H9 (cell line): ENCODE measurements around the gene TTC32. TPM values are rescaled to one million over a fixed set of nuclear protein-coding genes. Genes with fewer than 3 reads are reported as not detected.

ENCODE experiments used
- DNase-seq: peaks from one replicate; pipeline ENCODE4 v3.0.0-alpha.2; 2017
- H2AFZ ChIP-seq: one replicate; pipeline ENCODE4 v1.6.1; 2013; ENCODE audit warnings: mild to moderate bottlenecking, low read length, control low read depth, moderate library complexity
- H2AK5ac ChIP-seq: 2 replicates; pipeline ENCODE4 v1.6.1; 2013; ENCODE audit warnings: low read length, control low read depth, mixed read lengths; ENCODE audit not compliant: insufficient read length
- H2BK120ac ChIP-seq: one replicate; pipeline ENCODE4 v1.6.1; 2013; ENCODE audit warnings: low read depth, mild to moderate bottlenecking, low read length, control low read depth, inconsistent platforms; ENCODE audit not compliant: poor library complexity, severe bottlenecking
- H2BK12ac ChIP-seq: 2 replicates; pipeline ENCODE4 v1.6.1; 2013; ENCODE audit warnings: low read length, control low read depth, mixed read lengths, low read depth; ENCODE audit not compliant: insufficient read length
- H2BK15ac ChIP-seq: 2 replicates; pipeline ENCODE4 v1.6.1; 2013; ENCODE audit warnings: low read depth, low read length, control low read depth
- H2BK20ac ChIP-seq: one replicate; pipeline ENCODE4 v1.6.1; 2013; ENCODE audit warnings: low read depth, mild to moderate bottlenecking, low read length, control low read depth, inconsistent platforms; ENCODE audit not compliant: poor library complexity, severe bottlenecking
- H2BK5ac ChIP-seq: 2 replicates; pipeline ENCODE4 v1.6.1; 2013; ENCODE audit warnings: low read length, control low read depth, mixed read lengths; ENCODE audit not compliant: insufficient read length
- H3K14ac ChIP-seq: 2 replicates; pipeline ENCODE4 v1.6.1; 2013; ENCODE audit warnings: low read length, control low read depth; ENCODE audit not compliant: insufficient read depth
- H3K18ac ChIP-seq: 2 replicates; pipeline ENCODE4 v1.6.1; 2013; ENCODE audit warnings: low read depth, mild to moderate bottlenecking, mixed read lengths, low read length, control low read depth; ENCODE audit not compliant: insufficient read length
- H3K23ac ChIP-seq: 2 replicates; pipeline ENCODE4 v1.6.1; 2013; ENCODE audit warnings: low read length, control low read depth, mixed read lengths, low read depth; ENCODE audit not compliant: insufficient read length
- H3K23me2 ChIP-seq: 2 replicates; pipeline ENCODE4 v1.6.1; 2013; ENCODE audit warnings: low read depth, mild to moderate bottlenecking, mixed read lengths, low read length, control low read depth; ENCODE audit not compliant: insufficient read length, poor library complexity, severe bottlenecking
- H3K27ac ChIP-seq: 2 replicates; pipeline ENCODE4 v1.5.1; 2013; ENCODE audit warnings: low read length, control low read depth, mixed read lengths, low read depth; ENCODE audit not compliant: insufficient read length
- H3K27me3 ChIP-seq: 2 replicates; pipeline ENCODE4 v1.6.1; 2013; ENCODE audit warnings: low read length, control low read depth, inconsistent platforms; ENCODE audit not compliant: insufficient read depth
- H3K4ac ChIP-seq: 2 replicates; pipeline ENCODE4 v1.6.1; 2013; ENCODE audit warnings: low read depth, mild to moderate bottlenecking, control low read depth, inconsistent platforms, low read length, moderate library complexity
- H3K4me1 ChIP-seq: 2 replicates; pipeline ENCODE4 v1.6.1; 2013; ENCODE audit warnings: low read length, control low read depth, inconsistent platforms; ENCODE audit not compliant: insufficient read depth
- H3K4me2 ChIP-seq: 2 replicates; pipeline ENCODE4 v1.6.1; 2013; ENCODE audit warnings: low read length, control low read depth, mixed read lengths; ENCODE audit not compliant: insufficient read length, insufficient read depth
- H3K56ac ChIP-seq: 2 replicates; pipeline ENCODE4 v1.6.1; 2013; ENCODE audit warnings: low read depth, mild to moderate bottlenecking, mixed read lengths, low read length, control low read depth; ENCODE audit not compliant: insufficient read length
- H3K79me1 ChIP-seq: 2 replicates; pipeline ENCODE4 v1.6.1; 2013; ENCODE audit warnings: low read depth, mild to moderate bottlenecking, moderate library complexity, low read length, control low read depth, inconsistent platforms; ENCODE audit not compliant: insufficient read depth, poor library complexity, severe bottlenecking
- H3K79me2 ChIP-seq: 2 replicates; pipeline ENCODE4 v1.6.1; 2013; ENCODE audit warnings: low read length, control low read depth, inconsistent platforms; ENCODE audit not compliant: insufficient read depth
- H3K9ac ChIP-seq: 2 replicates; pipeline ENCODE4 v1.6.1; 2013; ENCODE audit warnings: low read length, control low read depth, mixed read lengths; ENCODE audit not compliant: insufficient read length; ENCODE audit errors: extremely low read depth
- H3K9me3 ChIP-seq: one replicate; pipeline ENCODE4 v1.6.1; 2013; ENCODE audit warnings: low read depth, low read length, inconsistent platforms; ENCODE audit not compliant: control insufficient read depth
- H3T11ph ChIP-seq: one replicate; pipeline ENCODE4 v1.6.1; 2013; ENCODE audit warnings: mild to moderate bottlenecking, low read length, control low read depth, inconsistent platforms
- H4K20me1 ChIP-seq: one replicate; pipeline ENCODE4 v1.6.1; 2013; ENCODE audit not compliant: control insufficient read depth, insufficient read length, insufficient read depth
- H4K5ac ChIP-seq: 2 replicates; pipeline ENCODE4 v1.6.1; 2013; ENCODE audit warnings: low read depth, mild to moderate bottlenecking, mixed read lengths, low read length, control low read depth; ENCODE audit not compliant: insufficient read length
- H4K8ac ChIP-seq: replicated peaks from 2 replicates; pipeline ENCODE4 v1.6.1; 2013; ENCODE audit warnings: low read length, control low read depth, mixed read lengths, low read depth; ENCODE audit not compliant: insufficient read length
- H4K91ac ChIP-seq: 2 replicates; pipeline ENCODE4 v1.6.1; 2013; ENCODE audit warnings: low read depth, mild to moderate bottlenecking, moderate library complexity, mixed read lengths, low read length, control low read depth; ENCODE audit not compliant: insufficient read length
- H3K27ac Mint-ChIP-seq, 3 experiments: 2 replicates in 2 of 3; 3 replicates in 1 of 3; pipeline ENCODE4 v1.8.0; 2020 to 2021; ENCODE audit warnings: mixed read lengths in 3 of 3, mild to moderate bottlenecking in 1 of 3, moderate library complexity in 1 of 3
- H3K27me3 Mint-ChIP-seq: 2 replicates; pipeline ENCODE4 v1.8.0; 2021; ENCODE audit warnings: low read depth, mild to moderate bottlenecking, moderate library complexity, mixed read lengths
- H3K36me3 Mint-ChIP-seq, 3 experiments: 2 replicates in 2 of 3; 3 replicates in 1 of 3; pipeline ENCODE4 v1.8.0; 2020 to 2021; ENCODE audit warnings: low read depth in 3 of 3, mixed read lengths in 3 of 3; ENCODE audit not compliant: insufficient read depth in 1 of 3
- H3K4me1 Mint-ChIP-seq, 2 experiments: 2 replicates each; pipeline ENCODE4 v1.8.0; 2020; ENCODE audit warnings: mixed read lengths in 2 of 2
- H3K4me3 Mint-ChIP-seq, 2 experiments: 2 replicates in 1 of 2; 3 replicates in 1 of 2; pipeline ENCODE4 v1.8.0; 2020 to 2021; ENCODE audit warnings: mild to moderate bottlenecking in 2 of 2, mixed read lengths in 2 of 2, moderate library complexity in 1 of 2
- H3K9me3 Mint-ChIP-seq, 2 experiments: 2 replicates in 1 of 2; 3 replicates in 1 of 2; pipeline ENCODE4 v1.8.0; 2020; ENCODE audit warnings: mild to moderate bottlenecking in 2 of 2, mixed read lengths in 2 of 2, moderate library complexity in 1 of 2
- WGBS: extraction: QIAGEN DNeasy Blood & Tissue Kit; methylation state at CpG from one replicate; pipeline ENCODE4 v1.1.7; 2013; ENCODE audit warnings: missing lambda C conversion rate, low lambda C conversion rate, mixed read lengths; ENCODE audit not compliant: insufficient read length; ENCODE audit errors: extremely low coverage; 5-methylcytosine and 5-hydroxymethylcytosine counted together
- total RNA-seq: library from RNA; stranded (reverse); gene quantifications from 2 replicates; pipeline ENCODE4 v1.2.1, GENCODE V29; 2021
- TF ChIP-seq, protein P1 (sequence below): fragments of 200-600 bp; sonication (generic); conservative IDR thresholded peaks from 3 replicates; pipeline ENCODE4 v1.8.0; 2021; ENCODE audit warnings: antibody characterized with exemption, mild to moderate bottlenecking

The TTC32 gene
- total RNA-seq, 1 experiment from 2014 or later = 8.9 TPM

DNA sequence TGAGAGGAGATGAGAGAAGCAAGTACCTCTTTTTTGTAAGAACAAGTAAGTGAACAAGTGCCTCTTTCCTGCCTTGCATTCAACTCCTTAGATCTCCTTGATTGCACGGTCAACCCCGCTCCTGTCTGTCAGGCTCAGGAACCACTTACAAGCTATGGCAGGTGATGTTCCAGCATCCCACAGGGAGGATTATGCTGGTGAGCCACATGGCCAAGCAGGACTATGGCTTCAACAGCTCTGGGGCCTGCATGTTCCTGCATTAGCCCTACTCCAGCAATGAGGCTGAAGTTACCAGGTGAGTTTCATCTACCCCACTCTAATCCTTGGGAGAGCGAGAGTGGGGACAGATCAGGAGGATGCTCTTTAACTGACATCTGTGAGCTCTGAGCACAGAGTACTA is 29.5 kb downstream of the TTC32 start:
- no peaks in the 10 kb centered on the region; a peak in 1 of 7 replicates for H3K36me3 Mint-ChIP-seq
- H3K9ac ChIP-seq = no peak overlapping the region
- no peak overlapping the region for H2AK5ac ChIP-seq
- H3K4me3 Mint-ChIP-seq = no peak overlapping the region
- no peak overlapping the region for H3K23ac ChIP-seq
- no peak overlapping the region for H3K27ac Mint-ChIP-seq
- no peak overlapping the region for H2BK120ac ChIP-seq
- H4K20me1 ChIP-seq = no peaks in the 10 kb centered on the region
- no peaks in the 10 kb centered on the region for H3K9me3 Mint-ChIP-seq
- H3K27ac ChIP-seq = no peak overlapping the region
- no peak for DNase-seq
- H3K27me3 Mint-ChIP-seq = peaks cover 40% of the 10 kb centered on the region
- H4K8ac ChIP-seq = no peak overlapping the region
- WGBS = no CpG with 5 or more reads among the region's 3 CpGs
- no peaks in the 10 kb centered on the region for H3K79me2 ChIP-seq
- no peaks in the 10 kb centered on the region for H3K9me3 ChIP-seq
- no peak overlapping the region for H2BK15ac ChIP-seq
- H3K79me1 ChIP-seq = no peaks in the 10 kb centered on the region
- no peak overlapping the region for H3K4ac ChIP-seq
- H2AFZ ChIP-seq = no peak overlapping the region
- H3K4me2 ChIP-seq = no peak overlapping the region
- H4K91ac ChIP-seq = no peak overlapping the region
- H3K14ac ChIP-seq = no peak overlapping the region
- no peaks in the 10 kb centered on the region for H3K4me1 ChIP-seq
- no peak overlapping the region for H2BK20ac ChIP-seq
- no peak overlapping the region for H3T11ph ChIP-seq
- H3K56ac ChIP-seq = no peak overlapping the region
- H2BK5ac ChIP-seq = no peak overlapping the region
- no peak overlapping the region for H2BK12ac ChIP-seq
- H3K4me1 Mint-ChIP-seq = peaks cover 4 to 12% of the 10 kb centered on the region in 2 experiments
- TF ChIP-seq, protein P1, sequence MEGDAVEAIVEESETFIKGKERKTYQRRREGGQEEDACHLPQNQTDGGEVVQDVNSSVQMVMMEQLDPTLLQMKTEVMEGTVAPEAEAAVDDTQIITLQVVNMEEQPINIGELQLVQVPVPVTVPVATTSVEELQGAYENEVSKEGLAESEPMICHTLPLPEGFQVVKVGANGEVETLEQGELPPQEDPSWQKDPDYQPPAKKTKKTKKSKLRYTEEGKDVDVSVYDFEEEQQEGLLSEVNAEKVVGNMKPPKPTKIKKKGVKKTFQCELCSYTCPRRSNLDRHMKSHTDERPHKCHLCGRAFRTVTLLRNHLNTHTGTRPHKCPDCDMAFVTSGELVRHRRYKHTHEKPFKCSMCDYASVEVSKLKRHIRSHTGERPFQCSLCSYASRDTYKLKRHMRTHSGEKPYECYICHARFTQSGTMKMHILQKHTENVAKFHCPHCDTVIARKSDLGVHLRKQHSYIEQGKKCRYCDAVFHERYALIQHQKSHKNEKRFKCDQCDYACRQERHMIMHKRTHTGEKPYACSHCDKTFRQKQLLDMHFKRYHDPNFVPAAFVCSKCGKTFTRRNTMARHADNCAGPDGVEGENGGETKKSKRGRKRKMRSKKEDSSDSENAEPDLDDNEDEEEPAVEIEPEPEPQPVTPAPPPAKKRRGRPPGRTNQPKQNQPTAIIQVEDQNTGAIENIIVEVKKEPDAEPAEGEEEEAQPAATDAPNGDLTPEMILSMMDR = no peak
- peaks cover 5% of the 10 kb centered on the region; the same call in 1 of the 2 replicates for H3K27me3 ChIP-seq
- no peak overlapping the region for H3K18ac ChIP-seq
- no peak overlapping the region for H4K5ac ChIP-seq
- peaks cover 8% of the 10 kb centered on the region for H3K23me2 ChIP-seq
